Colon (tissue), 2 donors: Measurements from ENCODE around the gene VARS1.

ENCODE experiments used
- FAIRE-seq: peaks from 2 replicates; lab custom pipeline; 2012; peaks lifted over from hg19 to GRCh38; lab: Jason Lieb, UNC
- donor health status: control.
- donor health status: control.

Gene VARS1

DNA sequence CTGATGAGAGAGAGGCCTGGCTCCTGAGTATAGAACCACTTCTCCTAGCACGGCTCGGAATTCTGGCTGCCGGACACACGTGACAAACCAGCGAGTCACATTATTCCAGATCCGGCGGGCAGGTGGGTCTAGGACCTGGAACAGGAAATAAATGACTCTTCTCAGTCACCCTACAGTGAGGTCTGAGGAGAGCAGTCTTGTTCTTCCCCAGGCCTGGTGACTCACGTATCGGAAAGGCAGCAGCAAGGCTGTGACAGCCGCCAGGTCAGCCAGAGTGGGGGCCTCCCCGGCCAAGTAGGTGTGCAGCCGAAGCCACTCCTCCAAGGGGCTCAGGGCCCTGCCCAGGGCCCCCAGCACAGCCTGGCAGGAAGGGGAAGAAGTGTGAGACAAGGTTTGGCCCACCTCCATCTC, 2.8 kb downstream of the VARS1 start:
- no peak for FAIRE-seq

DNA sequence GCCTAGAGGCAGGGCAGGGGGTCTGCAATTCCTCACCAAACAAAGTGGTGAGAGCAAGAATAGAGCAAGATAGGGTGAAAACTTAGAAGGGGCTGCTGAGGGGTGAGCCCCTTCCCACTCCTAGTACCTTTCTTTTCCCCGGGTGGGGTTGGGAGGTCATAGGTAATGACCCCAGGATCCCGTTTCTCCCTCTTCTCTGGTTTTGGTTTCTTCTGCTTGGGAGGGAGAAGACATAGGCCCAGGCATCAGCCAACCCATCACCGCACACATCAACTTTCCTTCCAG, 3.5 kb downstream of the VARS1 start:
- FAIRE-seq: no peak

DNA sequence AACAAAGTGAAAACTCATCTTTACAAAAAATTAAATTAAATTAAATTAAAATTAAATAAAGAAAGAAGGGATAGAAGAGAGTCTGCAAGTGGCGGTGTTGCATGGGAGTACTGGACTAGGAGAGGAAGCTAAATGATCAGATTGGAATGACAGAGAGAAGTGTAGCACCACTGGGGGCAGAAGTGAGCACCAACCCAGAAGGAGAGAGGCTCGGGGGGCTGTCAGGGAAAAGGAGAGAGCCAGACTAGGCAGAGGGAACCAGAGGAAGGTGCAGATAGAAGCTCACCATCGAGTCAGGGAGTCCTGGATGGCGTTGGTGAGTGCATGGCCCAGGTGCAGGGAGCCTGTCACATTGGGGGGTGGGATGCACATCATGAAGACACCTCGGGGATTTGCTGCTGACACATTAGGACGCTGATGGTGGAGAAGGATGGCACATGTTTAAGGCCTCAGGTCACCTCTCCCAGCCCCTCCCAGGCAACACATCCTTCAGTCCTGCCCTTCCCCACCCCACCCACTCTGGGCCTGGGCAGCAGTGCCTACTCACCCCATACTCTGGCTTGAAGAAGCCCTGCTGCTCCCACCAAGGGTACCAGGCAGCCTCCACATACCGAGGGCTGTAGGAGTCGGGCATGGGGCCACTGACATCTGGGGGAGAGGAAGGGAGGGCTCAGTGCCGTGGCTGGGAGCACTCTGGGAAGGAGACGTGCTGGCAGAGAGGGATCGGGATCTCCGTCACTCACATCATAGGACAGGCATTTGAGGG, 4.0 kb downstream of the VARS1 start:
- no peak for FAIRE-seq

DNA sequence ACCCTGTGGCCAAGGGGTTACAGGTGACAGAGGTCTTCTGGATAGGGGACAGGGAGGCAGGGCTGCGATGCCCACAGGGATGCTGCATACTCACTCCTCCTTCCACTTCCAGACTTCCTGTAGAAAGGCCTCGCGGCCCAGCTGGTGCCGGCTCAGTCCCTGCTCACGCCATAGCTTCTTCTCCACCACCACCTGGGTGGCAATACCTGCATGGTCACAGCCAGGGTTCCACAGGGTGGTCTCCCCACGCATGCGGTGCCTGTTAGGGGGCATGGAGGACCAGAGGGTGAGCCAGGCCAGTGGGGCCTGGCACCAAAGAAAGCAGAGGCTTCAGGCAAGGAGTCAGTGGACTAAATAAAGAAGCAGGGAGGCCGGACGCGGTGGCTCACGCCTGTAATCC, 10.1 kb downstream of the VARS1 start:
- FAIRE-seq: no peak

DNA sequence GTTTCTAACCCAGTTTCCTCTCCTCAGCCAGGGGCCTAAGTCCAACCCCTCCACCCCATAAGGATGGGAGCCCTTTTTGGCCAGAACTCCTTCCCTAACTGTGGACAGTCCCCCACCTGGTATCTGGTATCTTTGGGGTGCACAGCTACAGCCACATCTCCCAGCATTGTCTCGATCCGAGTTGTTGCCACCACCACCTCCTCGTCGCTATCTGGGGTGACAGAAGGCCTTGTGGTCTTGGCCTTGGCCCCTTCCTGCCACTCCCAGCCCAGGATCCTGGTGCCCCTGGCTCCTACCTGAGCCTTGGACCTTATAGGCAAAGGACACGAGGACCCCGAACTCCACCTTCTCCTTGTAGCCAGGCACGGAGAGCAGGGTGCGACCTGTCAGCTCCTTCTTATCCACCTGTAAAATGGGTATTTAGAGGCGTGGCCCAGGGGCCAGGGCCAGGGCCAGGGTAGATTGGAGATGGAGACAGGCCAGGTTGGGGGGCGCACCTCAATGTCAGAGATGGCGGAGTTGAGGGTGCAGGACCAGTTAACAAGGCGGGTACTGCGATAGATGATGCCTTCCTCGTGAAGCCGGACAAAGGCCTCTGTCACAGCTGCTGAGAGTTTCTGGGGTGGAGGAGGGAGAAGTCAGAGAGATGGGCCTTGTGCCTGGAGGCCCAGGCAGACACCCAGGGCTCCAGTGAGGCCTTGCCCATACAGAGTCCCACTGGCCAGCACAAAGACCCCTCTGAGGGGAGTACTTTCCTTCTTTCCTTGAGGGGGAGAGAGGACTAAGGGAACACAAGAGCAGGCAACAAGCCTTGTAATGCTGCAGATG, 11.2 kb downstream of the VARS1 start:
- no peak for FAIRE-seq

DNA sequence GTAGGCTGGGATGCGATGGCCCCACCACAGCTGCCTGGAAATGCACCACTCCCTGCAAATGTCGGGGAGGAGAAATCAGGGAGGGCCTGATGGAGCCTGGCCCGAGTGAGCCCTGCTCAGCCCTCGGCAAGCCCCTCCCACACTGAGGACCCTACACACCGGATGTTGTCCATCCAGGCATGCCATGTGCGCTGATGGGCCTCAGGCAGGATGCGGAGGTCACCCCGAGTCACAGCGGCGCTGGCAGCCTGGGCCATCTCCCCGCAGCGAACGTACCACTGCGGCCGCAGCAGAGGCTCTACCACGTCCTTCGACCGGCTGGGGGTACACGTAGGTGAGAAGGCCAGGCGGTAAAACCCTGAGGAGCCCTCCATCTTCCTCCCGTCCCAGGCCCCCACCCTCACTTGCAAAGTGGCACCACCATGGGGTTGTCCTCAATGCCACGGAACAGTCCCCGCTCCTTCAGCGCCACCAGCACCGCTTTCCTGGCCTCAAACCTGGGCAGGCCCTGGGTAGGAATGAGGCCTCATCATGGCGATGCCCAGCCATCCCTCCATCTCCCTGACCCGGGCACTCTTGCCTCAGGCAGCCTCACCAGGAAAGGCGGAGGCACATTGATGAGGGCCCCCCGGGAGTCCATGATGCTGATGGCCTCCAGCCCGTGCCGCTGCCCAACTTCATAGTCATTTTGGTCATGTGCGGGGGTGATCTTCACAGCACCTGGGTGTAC, 13.3 kb downstream of the VARS1 start:
- FAIRE-seq: no peak

DNA sequence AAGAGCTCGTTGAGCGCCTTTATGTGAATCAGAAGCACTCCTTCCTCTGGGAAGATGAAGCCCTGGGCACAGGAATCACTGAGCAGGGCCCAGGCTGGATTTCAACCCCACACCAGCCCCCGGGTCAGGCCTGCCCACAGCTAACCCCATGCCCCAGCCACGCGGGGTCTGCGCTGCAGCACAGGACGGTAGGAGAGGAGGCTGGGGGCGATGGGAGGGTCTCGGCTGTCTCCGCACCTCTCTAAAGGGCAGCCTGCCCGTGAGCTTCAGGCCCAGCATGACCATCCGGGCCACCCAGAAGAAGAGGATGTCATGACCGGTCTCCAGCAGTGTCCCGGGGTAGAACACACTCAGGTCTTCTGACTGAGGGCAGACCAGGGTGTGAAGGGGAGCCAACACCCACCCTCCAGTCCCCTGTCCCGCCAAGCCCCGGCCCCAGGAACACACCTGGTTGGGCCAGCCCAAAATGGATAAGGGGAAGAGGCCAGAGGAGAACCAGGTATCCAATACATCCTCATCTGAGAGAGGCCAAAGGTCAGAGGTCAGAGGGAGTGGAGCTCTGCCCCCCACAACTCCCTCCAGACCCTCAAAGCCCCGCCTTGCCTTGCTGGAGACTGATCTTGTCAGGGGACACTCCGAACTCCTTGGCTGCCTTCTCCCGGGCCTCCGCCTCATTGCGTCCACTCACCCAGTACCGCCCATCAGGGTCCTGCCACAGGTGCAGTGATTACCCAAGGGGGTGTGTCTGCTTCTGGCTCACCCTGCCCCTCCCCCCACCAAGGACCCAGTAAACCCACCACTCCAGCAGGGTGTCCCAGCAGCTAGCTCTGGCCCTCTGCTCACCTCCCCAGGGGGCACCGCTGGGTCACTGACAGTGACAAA, 14.1 kb downstream of the VARS1 start:
- FAIRE-seq: no peak

DNA sequence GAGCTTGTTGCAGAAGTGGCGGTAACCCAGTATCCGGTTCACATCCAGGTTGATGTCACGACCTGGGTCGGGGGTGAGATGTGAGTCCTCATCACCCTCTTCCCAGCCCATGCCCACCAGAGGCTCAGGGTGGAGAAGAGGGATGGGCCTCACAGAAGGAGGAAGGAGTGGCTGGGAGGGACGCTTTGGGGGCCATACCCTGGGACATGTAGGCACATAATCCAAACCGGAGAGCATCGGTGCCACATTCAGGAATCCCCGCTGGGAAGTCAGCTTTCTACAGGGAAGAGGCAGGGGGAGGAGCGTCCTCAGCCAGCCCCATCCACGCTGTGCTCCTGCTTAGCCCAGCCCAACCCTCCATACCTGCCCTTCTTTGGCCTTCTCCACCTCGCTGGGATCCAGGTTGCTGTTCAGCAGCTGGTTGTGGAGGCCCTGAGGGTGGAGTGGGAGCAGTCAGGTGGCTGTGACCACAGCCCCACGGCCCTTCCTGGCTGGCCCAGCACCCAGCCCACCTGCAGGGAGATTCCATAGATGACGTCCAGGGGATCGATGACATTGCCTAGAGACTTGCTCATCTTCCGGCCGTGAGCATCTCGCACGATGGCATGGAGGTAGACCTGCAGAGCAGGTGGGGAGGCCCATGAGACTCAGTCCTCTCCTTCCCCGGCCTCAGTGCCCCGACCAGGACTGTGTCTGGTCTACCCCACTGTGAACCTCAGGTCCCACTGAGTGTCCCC, 14.9 kb downstream of the VARS1 start:
- FAIRE-seq: no peak

DNA sequence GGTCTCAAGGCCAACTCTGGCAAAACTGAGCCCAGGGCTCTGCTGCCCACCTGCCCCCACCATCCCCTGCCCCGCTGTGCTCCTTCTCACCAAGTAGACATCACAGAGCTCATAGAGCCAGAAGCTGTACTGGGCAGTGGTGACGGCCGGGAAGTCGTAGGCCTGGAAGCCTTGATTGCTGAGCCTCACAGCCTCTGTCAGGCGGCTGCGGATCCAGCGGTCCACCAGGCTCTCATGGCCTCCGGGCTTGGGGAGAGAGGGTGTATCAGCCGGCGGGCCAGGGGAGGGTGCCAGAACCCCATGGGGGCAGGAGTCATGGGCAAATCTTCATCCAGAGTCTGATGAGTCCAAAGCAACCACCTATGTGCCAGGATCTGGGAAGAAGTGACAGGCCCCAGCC, 15.6 kb downstream of the VARS1 start:
- FAIRE-seq: no peak

DNA sequence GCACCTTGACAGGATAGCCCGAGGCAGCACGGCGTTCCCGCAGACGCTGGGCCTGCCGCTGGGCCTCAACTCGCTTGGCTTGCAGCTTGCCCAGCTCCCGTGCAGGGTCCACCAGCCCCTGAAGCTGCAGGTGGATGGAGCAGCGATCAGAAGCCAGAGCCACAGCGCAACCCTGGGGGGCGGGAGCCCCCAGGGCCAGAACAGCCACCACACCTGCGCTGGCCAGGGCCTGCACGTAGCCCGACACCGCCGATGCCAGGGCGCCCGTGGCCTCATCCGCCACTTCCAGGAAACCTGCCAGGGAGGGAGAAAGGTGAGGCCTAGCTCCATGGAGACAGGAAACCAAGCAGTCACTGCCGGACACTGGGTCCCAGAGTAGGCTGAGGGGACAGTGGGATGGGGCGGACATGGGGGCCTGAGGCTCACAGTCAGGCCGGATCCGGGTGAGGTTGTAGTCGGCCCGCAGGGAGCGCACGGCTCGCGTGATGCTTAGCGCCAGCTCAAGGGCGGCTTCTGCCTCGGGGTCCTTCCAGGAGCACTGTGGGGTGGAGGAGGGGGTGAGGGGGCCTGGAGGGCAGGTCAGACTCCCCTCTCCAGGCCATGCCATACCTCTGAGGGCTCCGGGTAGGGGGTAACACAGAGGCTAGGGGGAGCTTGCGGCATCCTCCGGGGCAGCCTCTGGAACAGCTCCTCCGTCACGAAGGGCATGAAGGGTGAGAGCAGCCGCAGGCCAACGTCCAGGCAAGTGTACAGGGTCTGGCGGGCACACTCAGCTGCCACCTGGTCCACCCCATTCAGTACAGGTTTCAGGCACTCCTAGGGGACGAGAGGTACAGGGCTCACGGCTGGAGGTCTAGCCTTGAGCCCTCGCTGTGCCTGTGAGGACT, 16.3 kb downstream of the VARS1 start:
- FAIRE-seq: no peak

DNA sequence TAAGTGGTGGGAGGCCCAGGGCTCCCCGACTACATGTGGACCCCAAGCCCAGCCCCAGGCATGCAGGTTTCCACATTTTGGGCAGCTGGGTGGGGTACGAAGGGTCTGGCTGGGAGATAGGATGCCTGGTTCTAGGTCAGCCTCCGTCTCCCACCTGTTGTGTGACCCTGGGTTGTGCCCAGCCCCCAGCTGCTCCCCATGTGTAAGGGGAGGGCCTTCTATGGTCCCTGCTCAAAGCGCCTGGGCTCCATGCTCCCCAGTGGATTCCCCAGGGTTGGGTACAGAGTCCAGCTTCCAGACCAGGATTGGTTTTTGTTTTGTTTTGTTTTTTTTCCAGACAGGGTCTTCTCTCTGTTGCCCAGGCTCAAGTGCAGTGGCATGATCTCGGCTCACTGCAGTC, 17.4 kb downstream of the VARS1 start:
- no peak for FAIRE-seq

DNA sequence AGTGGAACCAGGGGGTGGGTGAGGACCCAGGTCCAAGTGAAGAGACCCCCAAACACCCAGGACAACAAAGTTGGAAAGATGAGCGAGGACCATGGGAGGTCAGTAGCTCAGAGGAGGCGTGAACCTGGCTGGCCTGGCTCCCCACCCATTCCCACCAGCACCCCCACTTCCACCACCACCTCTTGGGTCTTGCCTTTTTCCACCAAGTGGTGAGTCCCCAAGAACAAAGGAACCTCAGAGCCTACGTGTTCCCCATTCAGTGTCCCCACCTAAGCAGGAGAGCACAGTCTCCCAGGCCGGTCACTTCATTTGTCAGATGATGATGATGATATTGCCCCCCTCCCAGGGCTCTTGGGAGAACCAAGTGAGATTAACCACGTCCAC, 17.9 kb downstream of the VARS1 start:
- FAIRE-seq: no peak

DNA sequence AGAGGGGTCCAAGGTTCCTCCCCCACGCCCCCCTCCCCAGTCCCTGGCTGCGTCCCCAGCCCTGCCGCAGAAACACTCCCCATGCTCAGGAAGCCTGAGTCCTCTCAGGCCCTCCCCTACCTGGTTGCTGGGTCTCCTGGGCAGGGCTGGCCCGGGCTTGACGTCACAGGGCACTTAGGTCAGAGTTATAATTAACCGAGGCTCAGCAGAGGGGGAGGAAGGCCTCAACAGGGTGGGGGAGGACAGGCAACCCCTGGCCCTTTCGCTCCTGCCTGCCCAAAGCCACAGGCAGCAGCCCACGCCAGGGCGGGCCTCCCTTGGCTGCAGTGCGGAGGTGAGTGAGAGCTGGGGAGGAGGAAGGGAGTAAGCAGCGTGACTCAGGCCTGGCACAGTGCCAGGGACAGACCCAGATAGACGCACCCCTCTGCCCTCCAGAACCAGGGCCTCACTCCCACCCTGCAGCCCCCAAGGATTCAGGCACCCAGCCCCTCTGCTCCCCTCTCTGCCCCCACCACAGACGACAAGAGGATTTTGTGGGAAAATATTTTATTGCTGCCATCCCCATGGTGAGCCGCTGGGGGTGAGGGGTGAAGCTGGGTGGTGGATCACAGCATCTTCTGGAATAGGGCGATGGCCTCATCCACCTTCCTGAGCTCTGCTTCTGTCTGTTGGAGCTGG, 18.4 kb downstream of the VARS1 start, which contains the start of gene VWA7:
TSS of gene VWA7 (minus strand) at position 340 of the 678 bp plus-strand sequence. CDS start 549 bp downstream, outside the sequence.
- FAIRE-seq: no peak

DNA sequence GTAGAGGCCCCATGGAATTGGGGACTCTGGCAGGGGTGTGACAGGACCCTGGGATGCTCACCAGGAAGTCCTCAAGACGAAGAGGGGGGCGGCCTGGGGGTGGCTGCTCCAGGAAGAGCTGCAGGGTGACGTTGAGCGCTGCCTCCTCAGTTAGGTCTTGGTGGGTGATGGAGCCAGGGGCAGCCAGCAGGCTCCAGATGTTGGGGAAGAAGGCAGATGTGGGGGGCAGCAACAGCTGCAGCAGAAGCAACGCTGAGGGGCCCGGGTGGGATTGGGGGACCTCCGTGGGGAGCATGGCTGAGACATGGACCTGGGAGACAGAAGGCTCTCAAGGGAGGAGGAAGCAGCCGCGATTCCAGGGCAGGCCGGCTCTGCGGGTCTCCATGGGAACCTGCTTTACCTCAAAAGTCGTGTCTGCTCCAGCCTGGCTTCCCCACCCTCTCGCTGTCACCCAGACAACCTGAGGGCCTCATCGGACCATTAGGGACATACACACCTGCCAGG, 19.0 kb downstream of the VARS1 start:
- FAIRE-seq: no peak

DNA sequence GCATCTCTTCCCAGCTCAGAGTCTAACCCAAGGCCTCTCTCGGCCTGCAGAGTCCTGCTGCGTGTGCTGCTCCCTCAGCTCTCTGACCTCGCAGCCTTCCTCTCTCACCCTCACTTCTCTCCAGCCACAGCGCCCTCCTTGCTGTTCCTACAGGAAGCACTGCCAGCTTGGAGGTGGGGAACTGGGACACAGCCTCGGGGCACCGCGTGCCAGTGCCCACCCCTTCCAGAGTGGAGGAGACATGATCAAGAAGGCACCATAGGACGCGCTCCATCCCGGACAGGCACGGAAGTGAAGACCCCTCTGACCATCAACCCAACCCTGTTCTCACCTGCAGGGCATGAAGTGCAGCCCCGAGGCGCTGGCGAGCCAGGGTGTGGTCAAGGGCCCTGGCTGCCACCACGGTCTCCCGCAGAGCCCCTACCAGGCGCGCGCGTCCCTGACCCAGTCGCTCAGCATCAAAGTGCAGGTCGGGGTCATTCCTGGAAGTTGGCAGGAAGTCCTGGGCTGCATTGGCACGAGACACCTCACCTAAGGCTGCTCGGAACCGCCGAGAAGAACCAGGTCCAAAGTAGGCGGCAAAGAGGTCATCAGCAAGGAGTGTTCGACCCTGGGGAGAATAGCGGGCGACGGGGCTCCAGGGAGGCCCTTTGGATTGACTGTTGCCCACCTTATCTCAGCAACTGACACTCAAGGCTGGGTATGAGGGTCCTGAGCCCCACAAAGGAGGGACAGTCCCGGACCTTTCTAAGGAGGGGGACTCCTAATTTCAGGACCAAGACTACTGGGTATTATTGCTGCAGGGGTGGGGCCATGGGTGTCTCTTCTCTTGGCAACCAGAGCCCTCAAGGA, 19.7 kb downstream of the VARS1 start:
- no peak for FAIRE-seq

DNA sequence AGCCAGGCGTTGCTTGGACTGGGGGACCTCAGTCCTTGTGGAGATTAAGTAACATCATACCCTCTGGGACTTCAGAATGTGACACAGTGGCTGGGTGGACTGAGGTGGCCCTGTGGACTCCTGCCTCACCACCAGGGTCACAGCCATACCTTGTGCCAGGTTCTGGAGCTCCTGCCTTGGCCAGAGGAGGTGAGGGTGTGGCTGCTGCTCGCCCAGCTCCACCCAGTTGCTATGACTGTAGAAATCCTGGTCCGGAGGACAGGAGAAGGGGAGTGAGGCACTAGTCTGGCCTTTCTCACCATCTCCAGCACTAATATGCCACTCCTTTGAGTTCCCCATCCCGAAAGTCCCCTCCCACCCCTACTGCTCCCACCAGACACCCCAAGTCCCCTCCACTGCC, 20.4 kb downstream of the VARS1 start:
- no peak for FAIRE-seq

DNA sequence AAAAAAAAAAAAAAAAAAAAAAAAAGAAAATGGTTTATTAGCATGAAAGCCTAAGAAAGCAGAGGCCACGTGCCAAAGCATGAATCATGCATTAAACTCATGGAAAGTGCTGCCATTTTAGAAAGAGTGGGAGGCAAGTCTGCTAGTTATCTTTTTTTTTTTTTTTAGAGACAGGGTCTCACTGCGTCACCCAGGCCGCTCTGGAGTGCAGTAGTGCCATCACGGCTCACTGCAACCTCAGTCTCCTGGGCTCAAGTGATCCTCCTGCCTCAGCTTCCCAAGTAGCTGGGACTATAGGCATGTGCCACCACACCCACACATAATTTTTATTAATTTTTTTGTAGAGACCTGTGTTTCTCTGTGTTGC, 23.6 kb downstream of the VARS1 start:
- no peak for FAIRE-seq

DNA sequence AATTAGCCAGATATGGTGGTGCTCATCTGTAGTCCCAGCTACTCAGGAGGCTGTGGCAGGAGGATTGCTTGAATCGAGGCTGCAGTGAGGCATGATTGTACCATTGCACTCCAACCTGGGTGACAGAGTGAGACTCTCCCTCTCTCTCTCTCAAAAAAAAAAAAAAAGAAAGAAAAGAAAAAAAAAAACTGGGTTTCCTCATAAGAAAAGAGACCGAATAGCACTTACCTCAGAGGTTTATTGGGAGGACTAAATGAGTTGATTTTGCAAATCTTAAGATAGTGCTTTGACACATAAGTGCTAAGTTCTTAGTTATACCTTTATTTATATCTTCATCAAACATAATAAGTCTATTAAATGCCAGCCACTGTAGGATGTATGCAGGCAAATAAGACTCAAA, 24.7 kb downstream of the VARS1 start:
- no peak for FAIRE-seq
